Mesendoderm (in vitro differentiated cells): ENCODE data around the gene CHADL.
"Not testable (repeated sequence)": the region's sequence is repeated elsewhere in the genome, so short reads cannot be mapped to it uniquely, and the experiment has no call there.

Experiments
- DNase-seq: peaks from one replicate; pipeline ENCODE4 v3.0.0; 2013
- H2AK5ac ChIP-seq: 2 replicates; pipeline ENCODE4 v1.6.1; 2013; ENCODE audit warnings: low read length, inconsistent platforms
- H2BK120ac ChIP-seq: 2 replicates; pipeline ENCODE4 v1.6.1; 2013; ENCODE audit warnings: low read depth, mild to moderate bottlenecking, low read length, moderate library complexity, mixed read lengths
- H2BK15ac ChIP-seq: replicated peaks from 2 replicates; pipeline ENCODE4 v1.6.1; 2013; ENCODE audit warnings: low read depth, mild to moderate bottlenecking, moderate library complexity
- H2BK5ac ChIP-seq: 2 replicates; pipeline ENCODE4 v1.6.1; 2013; ENCODE audit warnings: low read length, inconsistent platforms
- H3K18ac ChIP-seq: 2 replicates; pipeline ENCODE4 v1.6.1; 2013; ENCODE audit warnings: mild to moderate bottlenecking, low read length, mixed read lengths
- H3K23ac ChIP-seq: one replicate; pipeline ENCODE4 v1.6.1; 2013; ENCODE audit warnings: low read length
- H3K27ac ChIP-seq: 2 replicates; pipeline ENCODE4 v1.5.1; 2013; ENCODE audit warnings: low read depth, mild to moderate bottlenecking, inconsistent platforms, low read length, moderate library complexity
- H3K27me3 ChIP-seq: 2 replicates; pipeline ENCODE4 v1.6.1; 2013; ENCODE audit warnings: low read length, control low read depth, mild to moderate bottlenecking, inconsistent platforms; ENCODE audit not compliant: insufficient read depth, poor library complexity
- H3K36me3 ChIP-seq: 2 replicates; pipeline ENCODE4 v1.6.1; 2013; ENCODE audit warnings: low read length, inconsistent platforms; ENCODE audit not compliant: control insufficient read depth, insufficient read depth
- H3K4ac ChIP-seq: one replicate; pipeline ENCODE4 v1.6.1; 2013; ENCODE audit warnings: low read depth, mild to moderate bottlenecking, low read length, moderate library complexity
- H3K4me1 ChIP-seq: 2 replicates; pipeline ENCODE4 v1.6.1; 2013; ENCODE audit warnings: low read depth, low read length, inconsistent platforms; ENCODE audit not compliant: control insufficient read depth
- H3K4me2 ChIP-seq: 2 replicates; pipeline ENCODE4 v1.6.1; 2013; ENCODE audit warnings: low read length
- H3K4me3 ChIP-seq: 2 replicates; pipeline ENCODE4 v1.5.1; 2013; ENCODE audit warnings: mild to moderate bottlenecking, low read length
- H3K56ac ChIP-seq: one replicate; pipeline ENCODE4 v1.6.1; 2013; ENCODE audit warnings: low read length
- H3K79me1 ChIP-seq: 2 replicates; pipeline ENCODE4 v1.6.1; 2013; ENCODE audit warnings: low read length, inconsistent platforms
- H3K79me2 ChIP-seq: 2 replicates; pipeline ENCODE4 v1.6.1; 2013; ENCODE audit warnings: mild to moderate bottlenecking, low read length; ENCODE audit not compliant: control insufficient read depth, insufficient read depth
- H3K9ac ChIP-seq: 2 replicates; pipeline ENCODE4 v1.6.1; 2013; ENCODE audit warnings: low read length, inconsistent platforms
- H4K5ac ChIP-seq: one replicate; pipeline ENCODE4 v1.6.1; 2013; ENCODE audit warnings: low read length
- H4K8ac ChIP-seq: one replicate; pipeline ENCODE4 v1.6.1; 2013; ENCODE audit warnings: low read depth, mild to moderate bottlenecking, control low read depth, low read length, moderate library complexity
- WGBS: extraction: QIAGEN DNeasy Blood & Tissue Kit; methylation state at CpG from one replicate; pipeline ENCODE4 v1.1.7; 2013; ENCODE audit warnings: low lambda C conversion rate, missing lambda C conversion rate; ENCODE audit not compliant: insufficient coverage; ENCODE audit errors: extremely low coverage; 5-methylcytosine and 5-hydroxymethylcytosine counted together

Gene CHADL

DNA sequence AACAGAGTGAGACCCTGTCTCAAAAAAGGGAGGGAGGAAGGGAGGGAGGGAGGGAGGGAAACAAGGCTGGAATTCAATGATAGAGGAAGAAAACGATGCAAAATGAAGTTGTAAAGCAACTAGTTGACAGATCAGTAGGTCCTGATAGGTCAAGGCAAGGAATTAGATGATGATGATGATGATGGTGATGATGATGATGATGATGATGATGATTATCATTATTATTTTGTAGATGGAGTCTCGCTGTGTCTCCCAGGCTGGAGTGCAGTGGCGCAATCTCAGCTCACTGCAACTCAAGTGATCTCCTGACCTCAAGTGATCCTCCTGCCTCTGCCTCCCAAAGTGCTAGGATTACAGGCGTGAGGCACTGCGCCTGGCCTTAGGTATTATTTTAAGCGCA lies 46.9 kb downstream of the CHADL start:
- peak overlapping the region; percentile 80 for H3K23ac ChIP-seq
- no peaks in the 10 kb centered on the region for H3K79me2 ChIP-seq
- H3K27ac ChIP-seq, result no peak overlapping the region
- no peak overlapping the region for H3K4me3 ChIP-seq
- H2AK5ac ChIP-seq, result no peak overlapping the region
- H3K18ac ChIP-seq, result no peak overlapping the region
- H3K4ac ChIP-seq, result no peak overlapping the region
- no peaks in the 10 kb centered on the region for H3K4me1 ChIP-seq
- H3K79me1 ChIP-seq, result no peaks in the 10 kb centered on the region
- no peak overlapping the region for H3K9ac ChIP-seq
- H4K8ac ChIP-seq, result no peak overlapping the region
- H3K4me2 ChIP-seq, result no peak overlapping the region
- DNase-seq, result no peak
- no peak overlapping the region for H2BK15ac ChIP-seq
- H4K5ac ChIP-seq, result no peak overlapping the region
- H3K27me3 ChIP-seq, result peaks cover 2% of the 10 kb centered on the region
- H2BK120ac ChIP-seq, result no peak overlapping the region
- no peak overlapping the region for H3K56ac ChIP-seq
- whole genome bisulfite sequencing, result no CpG with 5 or more reads among the region's 6 CpGs
- no peaks in the 10 kb centered on the region for H3K36me3 ChIP-seq
- H2BK5ac ChIP-seq, result no peak overlapping the region

DNA sequence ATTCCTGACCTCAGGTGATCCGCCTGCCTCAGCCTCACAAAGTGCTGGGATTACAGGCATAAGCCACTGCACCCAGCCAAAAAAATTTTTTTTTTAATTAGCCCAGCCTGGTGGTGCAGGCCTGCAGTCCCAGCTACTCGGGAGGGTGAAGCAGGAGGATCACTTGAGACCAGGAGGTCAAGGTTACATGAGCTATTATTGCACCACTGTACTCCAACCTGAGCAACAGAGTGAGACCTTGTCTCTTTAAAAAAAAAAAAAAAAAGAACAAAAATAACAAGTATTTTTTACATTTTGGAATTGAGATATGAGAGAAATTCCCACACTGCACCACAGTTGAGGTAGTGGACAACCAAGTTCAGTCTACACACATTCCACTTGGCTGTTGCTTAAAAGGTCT lies 49.3 kb downstream of the CHADL start:
- Histone ChIP-seq H3K4me2 (no peak overlapping the region), H2BK15ac (no peak overlapping the region), H3K9ac (no peak overlapping the region), H3K27me3 (peaks cover under 1% of the 10 kb centered on the region), H3K79me2 (no peaks in the 10 kb centered on the region), H3K4ac (no peak overlapping the region), H3K4me3 (no peak overlapping the region), H3K36me3 (no peaks in the 10 kb centered on the region), H3K27ac (no peak overlapping the region), H4K5ac (no peak overlapping the region), H2BK120ac (no peak overlapping the region), H2AK5ac (no peak overlapping the region), H3K79me1 (no peaks in the 10 kb centered on the region), H3K18ac (no peak overlapping the region), H4K8ac (no peak overlapping the region), H2BK5ac (no peak overlapping the region), H3K4me1 (no peaks in the 10 kb centered on the region), H3K56ac (no peak overlapping the region), H3K23ac (no peak overlapping the region)
- no peak for DNase-seq
- WGBS, result no CpG with 5 or more reads among the region's 2 CpGs

DNA sequence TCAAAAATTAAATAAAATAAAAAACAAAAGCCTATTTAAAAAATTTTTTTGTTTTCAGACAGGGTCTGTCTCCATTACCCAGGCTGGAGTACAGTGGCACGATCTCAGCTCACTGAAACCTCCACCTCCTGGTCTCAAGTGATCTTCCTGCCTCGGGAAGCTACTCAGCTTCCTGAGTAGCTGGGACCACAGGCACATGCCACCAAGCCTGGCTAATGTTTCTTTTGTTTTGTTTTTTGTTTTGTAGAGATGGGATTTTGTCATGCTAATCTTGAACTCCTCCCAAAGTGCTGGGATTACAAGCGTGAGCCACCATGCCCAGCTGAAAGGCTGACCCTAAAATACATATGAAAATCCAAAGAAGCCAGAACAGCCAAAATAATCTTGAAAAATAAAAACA lies 56.1 kb downstream of the CHADL start:
- Histone ChIP-seq H3K9ac (no peak overlapping the region), H2BK120ac (no peak overlapping the region), H3K79me2 (no peaks in the 10 kb centered on the region), H3K4me2 (no peak overlapping the region), H3K4me3 (no peak overlapping the region), H2BK15ac (no peak overlapping the region), H3K36me3 (peaks cover 3% of the 10 kb centered on the region), H2BK5ac (no peak overlapping the region), H3K79me1 (no peaks in the 10 kb centered on the region), H2AK5ac (no peak overlapping the region), H3K56ac (no peak overlapping the region), H3K18ac (no peak overlapping the region), H3K23ac (no peak overlapping the region), H4K5ac (no peak overlapping the region), H4K8ac (no peak overlapping the region), H3K4ac (no peak overlapping the region), H3K27ac (no peak overlapping the region), H3K27me3 (no peaks in the 10 kb centered on the region), H3K4me1 (no peaks in the 10 kb centered on the region)
- peak; percentile 23 for DNase-seq
- WGBS, result no CpG with 5 or more reads among the region's 3 CpGs

DNA sequence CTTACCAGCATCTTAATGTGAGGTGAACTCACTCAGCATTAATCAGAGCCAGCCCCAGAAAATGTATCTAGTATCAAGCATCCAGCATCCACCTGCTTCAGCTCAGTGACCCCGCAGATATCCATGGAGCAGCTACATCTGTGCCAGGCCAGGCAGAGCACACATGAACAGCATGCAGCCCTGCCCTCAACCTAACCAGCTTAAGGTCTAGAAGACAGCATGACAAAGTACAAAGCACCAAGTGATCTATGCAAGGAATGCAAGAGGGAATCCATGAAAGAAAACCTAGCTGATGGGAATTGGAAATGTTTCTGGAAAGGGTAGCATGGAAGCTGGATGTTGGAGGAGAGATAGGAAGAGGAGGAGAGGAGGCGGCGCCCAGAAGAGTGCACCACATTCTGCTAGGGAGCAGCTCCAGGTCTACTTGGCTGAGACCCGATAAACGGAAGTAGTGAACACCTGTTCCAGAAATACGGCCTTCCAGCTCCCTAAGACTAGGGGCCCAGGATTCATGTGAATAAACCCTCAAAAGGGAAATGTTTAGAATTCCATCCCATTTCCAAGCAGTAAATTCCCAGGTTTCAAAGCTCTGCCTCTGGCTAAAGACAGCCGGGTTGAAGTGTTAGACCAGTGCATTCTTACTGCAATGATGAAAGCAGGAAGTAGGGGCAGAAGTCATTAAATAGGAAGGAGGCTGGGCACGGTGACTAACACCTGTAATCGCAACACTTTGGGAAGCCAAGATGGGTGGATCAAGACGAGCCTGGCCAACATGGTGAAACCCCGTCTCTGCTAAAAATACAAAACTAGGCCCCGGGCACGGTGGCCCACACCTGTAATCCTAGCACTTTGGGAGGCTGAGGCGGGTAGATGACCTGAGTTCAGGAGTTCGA lies 59.1 kb downstream of the CHADL start:
- no peak overlapping the region for H2BK15ac ChIP-seq
- peak; percentile 78 for DNase-seq
- H3K9ac ChIP-seq, result no peak overlapping the region
- H3K27ac ChIP-seq, result no peak overlapping the region
- no peaks in the 10 kb centered on the region for H3K27me3 ChIP-seq
- no CpG with 5 or more reads among the region's 15 CpGs for WGBS
- no peak overlapping the region for H4K8ac ChIP-seq
- H2BK5ac ChIP-seq, result no peak overlapping the region
- no peaks in the 10 kb centered on the region for H3K79me2 ChIP-seq
- H3K36me3 ChIP-seq, result peaks cover 24% of the 10 kb centered on the region
- H3K56ac ChIP-seq, result no peak overlapping the region
- H3K4me2 ChIP-seq, result no peak overlapping the region
- H3K4me3 ChIP-seq, result no peak overlapping the region
- no peak overlapping the region for H4K5ac ChIP-seq
- H3K4me1 ChIP-seq, result no peaks in the 10 kb centered on the region
- no peak overlapping the region for H2AK5ac ChIP-seq
- H3K4ac ChIP-seq, result no peak overlapping the region
- no peak overlapping the region for H3K18ac ChIP-seq
- H2BK120ac ChIP-seq, result no peak overlapping the region
- H3K23ac ChIP-seq, result no peak overlapping the region
- H3K79me1 ChIP-seq, result no peaks in the 10 kb centered on the region

DNA sequence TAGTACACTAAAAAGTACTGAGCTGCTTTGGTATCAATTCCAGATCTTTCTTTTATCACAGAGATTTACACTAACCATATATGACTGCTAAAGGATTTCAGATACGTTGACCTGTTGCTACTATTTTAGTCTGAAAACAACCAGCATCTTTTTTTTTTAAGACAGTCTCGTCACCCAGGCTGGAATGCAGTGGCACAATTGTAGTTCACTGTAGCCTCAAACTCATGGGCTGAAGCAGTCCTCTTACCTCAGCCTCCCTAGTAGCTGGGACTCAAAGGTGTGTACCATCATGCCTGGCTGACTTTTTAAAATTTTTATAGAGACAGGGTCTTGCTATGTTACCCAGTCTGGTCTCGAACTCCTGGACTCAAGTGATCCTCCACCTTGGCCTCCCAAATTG lies 59.8 kb downstream of the CHADL start:
- Histone ChIP-seq H3K79me2 (no peaks in the 10 kb centered on the region), H3K4me3 (no peak overlapping the region), H3K4ac (no peak overlapping the region), H3K4me1 (no peaks in the 10 kb centered on the region), H2AK5ac (no peak overlapping the region), H3K27me3 (no peaks in the 10 kb centered on the region), H4K8ac (no peak overlapping the region), H3K56ac (no peak overlapping the region), H2BK120ac (no peak overlapping the region), H3K9ac (no peak overlapping the region), H3K23ac (no peak overlapping the region), H3K4me2 (no peak overlapping the region), H3K18ac (no peak overlapping the region), H3K36me3 (peaks cover 27% of the 10 kb centered on the region), H4K5ac (no peak overlapping the region), H3K79me1 (no peaks in the 10 kb centered on the region), H2BK15ac (no peak overlapping the region), H2BK5ac (no peak overlapping the region), H3K27ac (no peak overlapping the region)
- WGBS, result no CpG with 5 or more reads among the region's 3 CpGs
- DNase-seq, result no peak

DNA sequence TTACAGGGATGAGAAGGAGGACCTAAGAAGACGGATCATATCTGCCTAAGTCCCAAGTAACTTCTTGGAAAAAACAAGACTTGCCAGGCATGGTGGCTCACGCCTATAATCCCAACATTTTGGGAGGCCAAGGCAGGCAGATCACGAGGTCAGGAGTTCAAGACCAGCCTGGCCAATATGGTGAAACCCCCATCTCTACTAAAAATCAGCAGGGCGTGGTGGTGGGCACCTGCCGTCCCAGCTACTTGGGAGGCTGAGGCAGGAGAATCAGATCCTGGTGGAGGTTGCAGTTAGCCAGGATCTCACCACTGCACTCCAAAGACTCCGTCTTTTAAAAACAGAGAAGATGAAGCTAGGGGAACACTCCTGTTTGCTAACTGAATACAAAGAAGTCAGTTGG lies 60.4 kb downstream of the CHADL start:
- H2BK15ac ChIP-seq, H3K79me2 ChIP-seq, H2BK120ac ChIP-seq, H4K8ac ChIP-seq, H3K27ac ChIP-seq, H2BK5ac ChIP-seq, H3K56ac ChIP-seq, H3K79me1 ChIP-seq, H3K18ac ChIP-seq, H2AK5ac ChIP-seq, H3K9ac ChIP-seq, H3K27me3 ChIP-seq, H3K4me1 ChIP-seq, H3K4me2 ChIP-seq, H3K4ac ChIP-seq, DNase-seq, H3K23ac ChIP-seq, H4K5ac ChIP-seq, H3K4me3 ChIP-seq: not testable (repeated sequence)
- peaks cover 31% of the 10 kb centered on the region for H3K36me3 ChIP-seq
- WGBS, result no CpG with 5 or more reads among the region's 6 CpGs
